PC-9 (cell line): Measurements from ENCODE around the gene GATAD2A. TPM values are rescaled to one million over a fixed set of nuclear protein-coding genes. Genes with fewer than 3 reads are reported as not detected.

Source experiments
- BruUV-seq: library from RNA; stranded (reverse); fragments of 400-500 nt; replicated peaks from 2 replicates; lab custom pipeline; 2021; lab: Mats Ljungman, UMichigan
- CTCF ChIA-PET: fragments of 300-600 bp; sonication (Branson Sonifier 250); formaldehyde crosslinking; loops from one replicate; lab custom pipeline; 2022; ENCODE audit warnings: antibody characterized with exemption; lab: Charles Lee
- POLR2A ChIA-PET: fragments of 300-600 bp; sonication (Branson Sonifier 250); formaldehyde crosslinking; loops from one replicate; lab custom pipeline; 2022; ENCODE audit warnings: antibody characterized with exemption; ENCODE audit not compliant: unreplicated experiment; lab: Charles Lee
- DNase-seq, 2 experiments: peaks; one replicate each; pipeline versions ENCODE4 v3.0.0 to v3.0.0-alpha.2; 2015 to 2022; ENCODE audit warnings: mixed read lengths in 1 of 2
- H2AFZ ChIP-seq: fragments of 200-600 bp; sonication (generic); 2 replicates; pipeline ENCODE4 v1.8.1; 2017; ENCODE audit warnings: antibody characterized with exemption
- H3F3A ChIP-seq: fragments of 200-600 bp; sonication (generic); 2 replicates; pipeline ENCODE4 v1.8.1; 2017; ENCODE audit warnings: antibody characterized with exemption, mild to moderate bottlenecking, low read depth; ENCODE audit not compliant: insufficient read depth
- H3K27ac ChIP-seq: fragments of 200-600 bp; sonication (generic); 2 replicates; pipeline ENCODE4 v1.6.1; 2016; ENCODE audit warnings: mixed run types
- H3K27me3 ChIP-seq: fragments of 200-600 bp; sonication (generic); 2 replicates; pipeline ENCODE4 v1.6.1; 2016; ENCODE audit warnings: low read depth, mixed run types; ENCODE audit not compliant: insufficient read depth
- H3K36me3 ChIP-seq: fragments of 200-600 bp; sonication (generic); 2 replicates; pipeline ENCODE4 v1.6.1; 2016; ENCODE audit warnings: low read depth, mixed run types
- H3K4me1 ChIP-seq: fragments of 200-600 bp; sonication (generic); replicated peaks from 2 replicates; pipeline ENCODE4 v1.6.1; 2016; ENCODE audit warnings: mixed run types; ENCODE audit not compliant: insufficient read depth
- H3K4me2 ChIP-seq: fragments of 200-600 bp; sonication (generic); 2 replicates; pipeline ENCODE4 v1.6.1; 2017; ENCODE audit warnings: mixed run types
- H3K4me3 ChIP-seq: fragments of 200-600 bp; sonication (generic); 2 replicates; pipeline ENCODE4 v1.6.1; 2016; ENCODE audit warnings: mixed run types
- H3K79me2 ChIP-seq: fragments of 200-600 bp; sonication (generic); 2 replicates; pipeline ENCODE4 v1.6.1; 2017; ENCODE audit warnings: low read depth, mixed run types
- H3K9me2 ChIP-seq: fragments of 200-600 bp; sonication (generic); 2 replicates; pipeline ENCODE4 v1.8.1; 2017; ENCODE audit warnings: mild to moderate bottlenecking; ENCODE audit not compliant: insufficient read depth
- H3K9me3 ChIP-seq: fragments of 200-600 bp; sonication (generic); 2 replicates; pipeline ENCODE4 v1.8.1; 2016; ENCODE audit warnings: low read depth; ENCODE audit not compliant: insufficient read depth
- H4K20me1 ChIP-seq: fragments of 200-600 bp; sonication (generic); 2 replicates; pipeline ENCODE4 v1.8.1; 2017; ENCODE audit not compliant: insufficient read depth
- EZH2 ChIP-seq: fragments of 200-600 bp; sonication (generic); IDR thresholded peaks from 2 replicates; pipeline ENCODE4 v1.8.0; 2017; ENCODE audit warnings: antibody characterized with exemption, low read depth
- intact Hi-C: fragments of 100-400 bp; cut with micrococcal nuclease; formaldehyde crosslinking; loops from one replicate; pipeline ENCODE4 v1.10.0; 2022; ENCODE audit not compliant: unreplicated experiment
- total RNA-seq: library from RNA; stranded (reverse); gene quantifications from 2 replicates; pipeline ENCODE4 v1.2.3, GENCODE V29; 2021
- TF ChIP-seq, protein P1 (sequence below): fragments of 200-600 bp; sonication (generic); conservative IDR thresholded peaks from 2 replicates; pipeline ENCODE4 v1.6.1; 2017; ENCODE audit warnings: mixed run types, antibody characterized with exemption, mild to moderate bottlenecking, moderate library complexity

GATAD2A gene
- total RNA-seq, 1 experiment from 2014 or later = 129 TPM

GRCh38 chr19:19542507-19542906 lies 137.0 kb downstream of the GATAD2A start:
- Histone ChIP-seq H3K4me1 (peaks cover 11% of the 10 kb centered on the region), H3K9me2 (no peaks in the 10 kb centered on the region), H3K27ac (no peak overlapping the region), H3F3A (peaks cover 18% of the 10 kb centered on the region; the same call in 1 of the 2 replicates), H3K36me3 (no peaks in the 10 kb centered on the region), H3K4me3 (no peak overlapping the region), H3K9me3 (no peaks in the 10 kb centered on the region), H3K4me2 (no peak overlapping the region), H4K20me1 (no peaks in the 10 kb centered on the region), H2AFZ (no peak overlapping the region), H3K27me3 (no peaks in the 10 kb centered on the region), H3K79me2 (no peaks in the 10 kb centered on the region)
- CTCF ChIA-PET = no interaction called here
- no peak for DNase-seq
- POLR2A ChIA-PET = no interaction called here
- TF ChIP-seq, protein P1, sequence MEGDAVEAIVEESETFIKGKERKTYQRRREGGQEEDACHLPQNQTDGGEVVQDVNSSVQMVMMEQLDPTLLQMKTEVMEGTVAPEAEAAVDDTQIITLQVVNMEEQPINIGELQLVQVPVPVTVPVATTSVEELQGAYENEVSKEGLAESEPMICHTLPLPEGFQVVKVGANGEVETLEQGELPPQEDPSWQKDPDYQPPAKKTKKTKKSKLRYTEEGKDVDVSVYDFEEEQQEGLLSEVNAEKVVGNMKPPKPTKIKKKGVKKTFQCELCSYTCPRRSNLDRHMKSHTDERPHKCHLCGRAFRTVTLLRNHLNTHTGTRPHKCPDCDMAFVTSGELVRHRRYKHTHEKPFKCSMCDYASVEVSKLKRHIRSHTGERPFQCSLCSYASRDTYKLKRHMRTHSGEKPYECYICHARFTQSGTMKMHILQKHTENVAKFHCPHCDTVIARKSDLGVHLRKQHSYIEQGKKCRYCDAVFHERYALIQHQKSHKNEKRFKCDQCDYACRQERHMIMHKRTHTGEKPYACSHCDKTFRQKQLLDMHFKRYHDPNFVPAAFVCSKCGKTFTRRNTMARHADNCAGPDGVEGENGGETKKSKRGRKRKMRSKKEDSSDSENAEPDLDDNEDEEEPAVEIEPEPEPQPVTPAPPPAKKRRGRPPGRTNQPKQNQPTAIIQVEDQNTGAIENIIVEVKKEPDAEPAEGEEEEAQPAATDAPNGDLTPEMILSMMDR = no peak
- TF ChIP-seq EZH2 = no peak
- BruUV-seq = no TSS peak
- intact Hi-C loops = no loop called here

DNA sequence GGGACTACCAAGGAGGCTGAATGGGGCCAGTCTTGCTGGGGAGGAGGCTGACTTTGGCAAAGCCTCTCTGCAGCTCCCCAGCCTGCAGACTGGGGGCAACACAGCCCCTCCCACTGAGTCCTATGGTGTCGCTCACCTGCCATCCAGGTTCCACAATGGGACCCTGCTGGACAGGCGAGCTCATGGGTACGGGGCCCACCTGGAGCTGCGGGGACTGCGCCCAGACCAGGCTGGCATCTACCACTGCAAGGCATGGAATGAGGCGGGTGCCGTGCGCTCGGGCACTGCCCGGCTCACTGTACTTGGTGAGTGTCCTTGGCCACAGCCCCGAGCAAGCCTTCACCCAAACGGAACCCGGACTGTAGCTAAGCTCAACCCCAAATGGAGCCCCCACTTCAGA lies 137.6 kb downstream of the GATAD2A start:
- H3K9me3 ChIP-seq = no peaks in the 10 kb centered on the region
- ChIA-PET CTCF (no interaction called here), POLR2A (no interaction called here)
- TF ChIP-seq EZH2 = no peak
- TF ChIP-seq, protein P1 = no peak
- H3F3A ChIP-seq = peaks cover 16% of the 10 kb centered on the region; the same call in 1 of the 2 replicates
- no peak overlapping the region for H3K27ac ChIP-seq
- no peaks in the 10 kb centered on the region for H3K9me2 ChIP-seq
- H3K4me3 ChIP-seq = no peak overlapping the region
- H3K4me2 ChIP-seq = no peak overlapping the region
- intact Hi-C loops = no loop called here
- BruUV-seq = no TSS peak
- H4K20me1 ChIP-seq = no peaks in the 10 kb centered on the region
- peaks cover 11% of the 10 kb centered on the region for H3K4me1 ChIP-seq
- H3K36me3 ChIP-seq = no peaks in the 10 kb centered on the region
- no peaks in the 10 kb centered on the region for H3K27me3 ChIP-seq
- H2AFZ ChIP-seq = no peak overlapping the region
- H3K79me2 ChIP-seq = no peaks in the 10 kb centered on the region
- no peak for DNase-seq

DNA sequence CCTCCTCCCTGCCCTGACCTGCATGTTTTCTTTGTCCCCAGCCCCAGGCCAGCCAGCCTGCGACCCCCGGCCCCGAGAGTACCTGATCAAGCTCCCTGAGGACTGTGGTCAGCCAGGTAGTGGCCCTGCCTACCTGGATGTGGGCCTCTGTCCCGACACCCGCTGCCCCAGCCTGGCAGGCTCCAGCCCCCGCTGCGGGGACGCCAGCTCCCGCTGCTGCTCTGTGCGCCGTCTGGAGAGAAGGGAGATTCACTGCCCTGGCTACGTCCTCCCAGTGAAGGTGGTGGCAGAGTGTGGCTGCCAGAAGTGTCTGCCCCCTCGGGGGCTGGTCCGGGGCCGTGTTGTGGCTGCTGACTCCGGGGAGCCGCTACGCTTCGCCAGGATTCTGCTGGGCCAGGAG lies 138.2 kb downstream of the GATAD2A start:
- H3K9me2 ChIP-seq = no peaks in the 10 kb centered on the region
- peaks cover 11% of the 10 kb centered on the region for H3K4me1 ChIP-seq
- BruUV-seq = no TSS peak
- intact Hi-C loops = no loop called here
- H3F3A ChIP-seq = peaks cover 17% of the 10 kb centered on the region; the same call in 1 of the 2 replicates
- no peaks in the 10 kb centered on the region for H3K27me3 ChIP-seq
- ChIA-PET POLR2A (no interaction called here), CTCF (no interaction called here)
- no peak for DNase-seq
- H3K36me3 ChIP-seq = no peaks in the 10 kb centered on the region
- H3K4me2 ChIP-seq = no peak overlapping the region
- TF ChIP-seq, protein P1 = no peak
- no peak for TF ChIP-seq EZH2
- H4K20me1 ChIP-seq = no peaks in the 10 kb centered on the region
- no peak overlapping the region for H2AFZ ChIP-seq
- H3K4me3 ChIP-seq = no peak overlapping the region
- no peaks in the 10 kb centered on the region for H3K79me2 ChIP-seq
- H3K27ac ChIP-seq = no peak overlapping the region
- no peaks in the 10 kb centered on the region for H3K9me3 ChIP-seq
